Endothelial cell of umbilical vein (primary cell): ENCODE data around the gene SYNPR. TPM values are rescaled to one million over a fixed set of nuclear protein-coding genes. Genes with fewer than 3 reads are reported as not detected.

ENCODE experiments used
- BruUV-seq: library from RNA; stranded (reverse); fragments of 400-500 nt; replicated peaks from 2 replicates; lab custom pipeline; 2021; lab: Mats Ljungman, UMichigan
- CTCF ChIA-PET: fragments of 300-600, 350-600 bp; sonication (Branson Sonifier 250); formaldehyde crosslinking; loops from one replicate; lab custom pipeline; 2021; ENCODE audit warnings: antibody characterized with exemption, inconsistent platforms; lab: Charles Lee
- POLR2A ChIA-PET: fragments of 300-600, 350-600 bp; sonication (Branson Sonifier 250); formaldehyde crosslinking; loops from one replicate; lab custom pipeline; 2021; ENCODE audit warnings: antibody characterized with exemption, inconsistent platforms; lab: Charles Lee
- DNase-seq: peaks from one replicate; pipeline ENCODE4 v3.0.0-alpha.2; 2011; ENCODE audit warnings: low read depth, low spot score
- FAIRE-seq: peaks from 2 replicates; lab custom pipeline; 2011; peaks lifted over from hg19 to GRCh38; lab: Jason Lieb, UNC
- H2AFZ ChIP-seq: 2 replicates; pipeline ENCODE4 v1.6.0; 2012; ENCODE audit warnings: low read depth, low read length, control low read depth, inconsistent platforms
- H3K27ac ChIP-seq: 2 replicates; pipeline ENCODE4 v1.5.1; 2011; ENCODE audit warnings: low read depth, mild to moderate bottlenecking, control low read depth, low read length, moderate library complexity; ENCODE audit not compliant: insufficient read depth
- H3K27me3 ChIP-seq, 2 experiments: 2 replicates each; pipeline versions ENCODE4 v1.6.0 to v1.6.1; 2011; ENCODE audit warnings: low read length in 2 of 2, mixed read lengths in 1 of 2; ENCODE audit not compliant: control insufficient read depth in 2 of 2, insufficient read depth in 2 of 2
- H3K36me3 ChIP-seq, 2 experiments: 2 replicates in 1 of 2; 3 replicates in 1 of 2; pipeline ENCODE4 v1.5.1; 2011; ENCODE audit warnings: low read length in 2 of 2, mild to moderate bottlenecking in 1 of 2, moderate library complexity in 1 of 2; ENCODE audit not compliant: control insufficient read depth in 2 of 2, insufficient read depth in 2 of 2; ENCODE audit errors: extremely low read depth in 1 of 2
- H3K4me1 ChIP-seq: 3 replicates; pipeline ENCODE4 v1.5.1; 2011; ENCODE audit warnings: mild to moderate bottlenecking, low read length; ENCODE audit not compliant: control insufficient read depth, insufficient read depth; ENCODE audit errors: extremely low read depth
- H3K4me2 ChIP-seq: 2 replicates; pipeline ENCODE4 v1.6.1; 2011; ENCODE audit warnings: low read length, control low read depth, mixed read lengths; ENCODE audit not compliant: insufficient read depth
- H3K4me3 ChIP-seq, 3 experiments: fragments of 200-600 bp in 1 of 3; sonication (generic), shearing (Covaris generic) in 1 of 3; replicated peaks in 1 of 3; 2 replicates each; pipeline ENCODE4 v1.5.1; 2011 to 2016; ENCODE audit warnings: control low read depth in 3 of 3, low read length in 3 of 3, mild to moderate bottlenecking in 2 of 3, inconsistent platforms in 1 of 3, low read depth in 1 of 3, moderate library complexity in 1 of 3; ENCODE audit not compliant: insufficient read depth in 1 of 3
- H3K79me2 ChIP-seq: 2 replicates; pipeline ENCODE4 v1.6.0; 2012; ENCODE audit warnings: low read length, inconsistent platforms; ENCODE audit not compliant: control insufficient read depth, insufficient read depth
- H3K9ac ChIP-seq: replicated peaks from 2 replicates; pipeline ENCODE3; 2011; ENCODE audit warnings: low read length, control low read depth; ENCODE audit not compliant: insufficient read depth; ENCODE audit errors: extremely low read depth
- H3K9me1 ChIP-seq: replicated peaks from 3 replicates; pipeline ENCODE4 v1.6.0; 2011; ENCODE audit warnings: mild to moderate bottlenecking, low read length; ENCODE audit not compliant: control insufficient read depth, insufficient read depth; ENCODE audit errors: extremely low read depth
- H3K9me3 ChIP-seq: replicated peaks from 2 replicates; pipeline ENCODE4 v1.5.1; 2012; ENCODE audit warnings: low read length, inconsistent platforms; ENCODE audit not compliant: control insufficient read depth, insufficient read depth
- H4K20me1 ChIP-seq: replicated peaks from 2 replicates; pipeline ENCODE3; 2011; ENCODE audit warnings: mild to moderate bottlenecking, low read length; ENCODE audit not compliant: control insufficient read depth, insufficient read depth; ENCODE audit errors: extremely low read depth
- CTCF ChIP-seq, 2 donors: IDR thresholded peaks; 1 replicate in 1 of 2; 2 replicates in 1 of 2; pipeline ENCODE4 v1.5.1; 2011; ENCODE audit warnings: low read length in 2 of 2, mild to moderate bottlenecking in 2 of 2, moderate library complexity in 2 of 2, control low read depth in 1 of 2, inconsistent platforms in 1 of 2, low read depth in 1 of 2; ENCODE audit not compliant: insufficient read depth in 1 of 2; ENCODE audit errors: extremely low read depth in 1 of 2
- EZH2 ChIP-seq: IDR thresholded peaks from 2 replicates; pipeline ENCODE4 v1.6.1; 2012; ENCODE audit warnings: borderline replicate concordance, low read depth, mild to moderate bottlenecking, moderate library complexity, low read length, inconsistent platforms; ENCODE audit not compliant: severe bottlenecking
- FOS ChIP-seq: IDR thresholded peaks from 2 replicates; pipeline ENCODE4 v1.6.1; 2011; ENCODE audit warnings: mild to moderate bottlenecking, low read length, moderate library complexity, borderline replicate concordance; ENCODE audit not compliant: insufficient read depth
- GATA2 ChIP-seq: IDR thresholded peaks from 2 replicates; pipeline ENCODE4 v1.7.0; 2011; ENCODE audit warnings: low read depth, mild to moderate bottlenecking, moderate library complexity, mixed read lengths, low read length; ENCODE audit not compliant: insufficient read length, insufficient read depth
- JUN ChIP-seq: IDR thresholded peaks from 2 replicates; pipeline ENCODE4 v1.6.1; 2011; ENCODE audit warnings: borderline replicate concordance, low read depth; ENCODE audit not compliant: insufficient read length, insufficient read depth
- MAX ChIP-seq: IDR thresholded peaks from 2 replicates; pipeline ENCODE4 v1.6.1; 2011; ENCODE audit not compliant: insufficient read depth, insufficient read length
- MYC ChIP-seq: IDR thresholded peaks from one replicate; pipeline ENCODE4 v1.6.1; 2011; ENCODE audit warnings: mild to moderate bottlenecking, low read depth, low read length
- POLR2A ChIP-seq: IDR thresholded peaks from 2 replicates; pipeline ENCODE4 v1.6.1; 2012; ENCODE audit warnings: low read depth, mild to moderate bottlenecking, control low read depth, low read length
- POLR2AphosphoS5 ChIP-seq: IDR thresholded peaks from 2 replicates; pipeline ENCODE4 v1.6.1; 2012; ENCODE audit warnings: low read depth, mild to moderate bottlenecking, control low read depth, low read length, moderate library complexity; ENCODE audit not compliant: insufficient read depth
- dilution Hi-C: fragments of 300-500 bp; cut with MboI; formaldehyde crosslinking; loops from one replicate; pipeline ENCODE4 v1.15.0; 2019; ENCODE audit warnings: low sequenced_read_pairs; ENCODE audit not compliant: extremely low pct_ligation_motif_present
- intact Hi-C: fragments of 100-400 bp; cut with micrococcal nuclease; formaldehyde crosslinking; loops from one replicate; pipeline ENCODE4 v1.10.0; 2022
- polyA plus RNA-seq, 4 experiments: library from polyadenylated mRNA; depleted of rRNA in 3 of 4; stranded (reverse) in 3 of 4; unstranded in 1 of 4; fragments of >200 nt; gene quantifications; 2 replicates each; pipeline versions ENCODE4 v1.2.1 to v1.2.3, GENCODE V29; 2011 to 2012; ENCODE audit warnings: missing spikeins in 1 of 4
- total RNA-seq: library from RNA; stranded (reverse); gene quantifications from 2 replicates; pipeline ENCODE4 v1.2.3, GENCODE V29; 2021

Gene SYNPR
- total and polyA plus RNA-seq, 2 donors (not counting 3 experiments of a cell fraction or from before 2014, with no cell fraction given): not detected

- Histone ChIP-seq H2AFZ (no peak overlapping the region), H3K27me3 (no peaks in the 10 kb centered on the region), H3K79me2 (no peaks in the 10 kb centered on the region), H4K20me1 (no peaks in the 10 kb centered on the region), H3K4me3 (no peak overlapping the region), H3K9me3 (no peaks in the 10 kb centered on the region), H3K36me3 (no peaks in the 10 kb centered on the region), H3K27ac (no peak overlapping the region), H3K4me1 (no peaks in the 10 kb centered on the region), H3K4me2 (no peak overlapping the region), H3K9ac (no peak overlapping the region), H3K9me1 (no peaks in the 10 kb centered on the region)
- POLR2A ChIA-PET: no interaction called here
- TF ChIP-seq JUN (no peak), POLR2A (no peak), CTCF (IDR thresholded peaks at IDR 0.05; ENCODE audit: extremely low read depth in 1 of 2, insufficient read depth in 1 of 2, low read depth in 1 of 2, low read length in 2 of 2) (no peak), GATA2 (no peak)
- FAIRE-seq (no peak), DNase-seq (no peak)
- no TSS peak for BruUV-seq
- dilution Hi-C loops: no loop called here
- CTCF ChIA-PET: no interaction called here
- intact Hi-C loops: no loop called here
These were observed 92.0 kb downstream of the SYNPR start for GRCh38 chr3:63370094-63370493.

- TF ChIP-seq FOS (no peak), GATA2 (no peak), JUN (no peak), EZH2 (no peak), CTCF (IDR thresholded peaks at IDR 0.05; ENCODE audit: extremely low read depth in 1 of 2, insufficient read depth in 1 of 2, low read depth in 1 of 2, low read length in 2 of 2) (no peak), MYC (no peak), POLR2AphosphoS5 (no peak), POLR2A (no peak), MAX (no peak)
- dilution Hi-C loops: no loop called here
- no peak for FAIRE-seq
These were observed 104.9 kb downstream of the SYNPR start for GRCh38 chr3:63383040-63383439.

More at GRCh38 chr3:63383040-63383439, 104.9 kb downstream of the SYNPR start:
- POLR2A ChIA-PET: no interaction called here
- no peaks in the 10 kb centered on the region for H3K9me3 ChIP-seq
- no peak overlapping the region for H3K9ac ChIP-seq
- intact Hi-C loops: no loop called here
- CTCF ChIA-PET: no interaction called here
- no TSS peak for BruUV-seq
- H3K4me2 ChIP-seq: no peak overlapping the region
- H3K4me3 ChIP-seq: no peak overlapping the region
- DNase-seq: no peak
- H3K4me1 ChIP-seq: no peaks in the 10 kb centered on the region
- no peak overlapping the region for H3K27ac ChIP-seq
- no peaks in the 10 kb centered on the region for H3K27me3 ChIP-seq
- no peak overlapping the region for H2AFZ ChIP-seq
- H4K20me1 ChIP-seq: no peaks in the 10 kb centered on the region
- no peaks in the 10 kb centered on the region for H3K79me2 ChIP-seq
- no peaks in the 10 kb centered on the region for H3K36me3 ChIP-seq
- no peaks in the 10 kb centered on the region for H3K9me1 ChIP-seq
